ENCODE results near the gene PRKN. TPM values are rescaled to one million over a fixed set of nuclear protein-coding genes. Genes with fewer than 3 reads are reported as not detected.

Gene PRKN
- total RNA-seq, 1 donor from 2014 or later, result 5.7 TPM

GRCh38 chr6:161383951-161384350, 1343.6 kb downstream of the PRKN start:
- H3K4me3 Mint-ChIP-seq (ENCODE audit: unreplicated experiment), result no peak overlapping the region
- H3K36me3 Mint-ChIP-seq (ENCODE audit: low read depth), result no peaks in the 10 kb centered on the region
- H3K9me3 Mint-ChIP-seq (ENCODE audit: low read depth), result peaks cover 7% of the 10 kb centered on the region
- H3K4me1 Mint-ChIP-seq (ENCODE audit: low read depth), result no peaks in the 10 kb centered on the region
- H3K27ac Mint-ChIP-seq (ENCODE audit: unreplicated experiment), result no peak overlapping the region
- H3K27me3 Mint-ChIP-seq (ENCODE audit: low read depth), result no peaks in the 10 kb centered on the region
- no peak for DNase-seq (ENCODE audit: low spot score)
- no peak for TF ChIP-seq CTCF (IDR thresholded peaks at IDR 0.05)

- Mint-ChIP-seq H3K27ac (ENCODE audit: unreplicated experiment) (no peak overlapping the region), H3K4me1 (ENCODE audit: low read depth) (no peaks in the 10 kb centered on the region), H3K4me3 (ENCODE audit: unreplicated experiment) (no peak overlapping the region), H3K27me3 (ENCODE audit: low read depth) (no peaks in the 10 kb centered on the region), H3K36me3 (ENCODE audit: low read depth) (peaks cover 2% of the 10 kb centered on the region), H3K9me3 (ENCODE audit: low read depth) (no peaks in the 10 kb centered on the region)
- no peak for TF ChIP-seq CTCF (IDR thresholded peaks at IDR 0.05)
- DNase-seq (ENCODE audit: low spot score), result no peak
Measured at GRCh38 chr6:161379834-161380582, 1347.6 kb downstream of the PRKN start.

GRCh38 chr6:161378115-161378514, 1349.5 kb downstream of the PRKN start:
- H3K36me3 Mint-ChIP-seq (ENCODE audit: low read depth), result peaks cover 2% of the 10 kb centered on the region
- no peak for DNase-seq (ENCODE audit: low spot score)

GRCh38 chr6:161377116-161377515, 1350.5 kb downstream of the PRKN start:
- H3K27ac Mint-ChIP-seq (ENCODE audit: unreplicated experiment), result no peak overlapping the region
- H3K27me3 Mint-ChIP-seq (ENCODE audit: low read depth), result no peaks in the 10 kb centered on the region
- no peak overlapping the region for H3K4me3 Mint-ChIP-seq (ENCODE audit: unreplicated experiment)
- no peak for DNase-seq (ENCODE audit: low spot score)
- H3K36me3 Mint-ChIP-seq (ENCODE audit: low read depth), result peaks cover 2% of the 10 kb centered on the region
- no peaks in the 10 kb centered on the region for H3K9me3 Mint-ChIP-seq (ENCODE audit: low read depth)
- no peaks in the 10 kb centered on the region for H3K4me1 Mint-ChIP-seq (ENCODE audit: low read depth)
- TF ChIP-seq CTCF (IDR thresholded peaks at IDR 0.05), result no peak

More at GRCh38 chr6:161378115-161378514, 1349.5 kb downstream of the PRKN start:
- no peak overlapping the region for H3K27ac Mint-ChIP-seq (ENCODE audit: unreplicated experiment)
- TF ChIP-seq CTCF (IDR thresholded peaks at IDR 0.05), result no peak
- H3K9me3 Mint-ChIP-seq (ENCODE audit: low read depth), result no peaks in the 10 kb centered on the region
- H3K27me3 Mint-ChIP-seq (ENCODE audit: low read depth), result no peaks in the 10 kb centered on the region
- no peak overlapping the region for H3K4me3 Mint-ChIP-seq (ENCODE audit: unreplicated experiment)
- H3K4me1 Mint-ChIP-seq (ENCODE audit: low read depth), result no peaks in the 10 kb centered on the region

- DNase-seq (ENCODE audit: low spot score), result no peak
- no peak overlapping the region for H3K27ac Mint-ChIP-seq (ENCODE audit: unreplicated experiment)
- no peaks in the 10 kb centered on the region for H3K9me3 Mint-ChIP-seq (ENCODE audit: low read depth)
- TF ChIP-seq CTCF (IDR thresholded peaks at IDR 0.05), result no peak
- no peak overlapping the region for H3K4me3 Mint-ChIP-seq (ENCODE audit: unreplicated experiment)
- peaks cover 2% of the 10 kb centered on the region for H3K36me3 Mint-ChIP-seq (ENCODE audit: low read depth)
- no peaks in the 10 kb centered on the region for H3K4me1 Mint-ChIP-seq (ENCODE audit: low read depth)
- H3K27me3 Mint-ChIP-seq (ENCODE audit: low read depth), result no peaks in the 10 kb centered on the region
Measured at GRCh38 chr6:161376367-161376766, 1351.2 kb downstream of the PRKN start.
